HG02852 (cell line): Measurements from ENCODE around the gene REN.

Experiments used
- ATAC-seq: cut with Tn5 transposase; IDR thresholded peaks from one replicate; pipeline ENCODE4 v1.9.1; 2021; ENCODE audit warnings: mild to moderate bottlenecking, moderate library complexity; ENCODE audit not compliant: unreplicated experiment

Gene REN

DNA sequence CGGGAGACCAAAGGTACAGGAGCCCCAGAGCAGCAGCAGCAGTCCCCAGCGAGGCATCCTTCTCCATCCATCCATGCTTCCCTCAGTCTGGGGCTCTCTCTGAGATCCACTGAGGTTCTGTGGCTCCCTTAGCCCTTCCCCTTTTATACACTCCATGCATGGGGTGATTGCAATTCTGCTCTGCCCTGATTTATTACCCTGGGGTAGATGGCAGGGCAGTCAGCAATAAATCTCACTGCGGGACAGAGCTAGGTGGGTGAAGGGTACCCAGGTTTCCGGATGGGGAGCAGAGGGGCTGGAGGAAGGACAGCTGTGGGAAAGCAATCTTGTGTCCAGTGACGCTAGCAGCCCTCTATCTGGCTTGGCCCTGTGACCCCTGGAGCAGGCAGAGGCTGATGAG, at the start of gene REN:
TSS of gene REN (minus strand) at position 119 of the 400 bp plus-strand sequence. CDS start at position 75, 44 bp downstream.
- ATAC-seq = no peak

GRCh38 chr1:204213668-204214662, 47.8 kb upstream of the REN start, which contains the start of gene GOLT1A:
Gene GOLT1A (minus strand): TSS chr1:204213988. CDS start chr1:204213906, 82 bp downstream.
- no peak for ATAC-seq

DNA sequence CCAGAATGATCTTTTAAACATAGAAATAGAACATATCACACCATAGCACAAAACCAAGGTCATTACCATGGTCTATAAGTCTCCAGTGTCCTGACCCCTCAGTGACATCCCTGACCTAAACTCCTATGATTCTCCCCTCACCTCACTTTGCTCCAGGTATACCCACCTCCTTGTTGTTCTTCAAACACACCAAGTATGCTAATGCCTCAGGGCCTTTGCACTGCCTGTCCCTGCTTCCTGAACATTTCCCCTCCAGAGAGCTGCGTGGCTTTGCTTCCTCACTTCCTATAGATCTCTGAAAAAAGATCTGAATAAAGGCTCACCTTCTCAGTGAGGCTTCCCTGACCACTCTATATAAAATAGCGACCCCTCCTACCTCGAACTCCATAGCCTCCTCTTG, 46.6 kb upstream of the REN start:
- no peak for ATAC-seq

GRCh38 chr1:204211046-204211445, 44.9 kb upstream of the REN start:
- no peak for ATAC-seq

- ATAC-seq = no peak
Measured at GRCh38 chr1:204207136-204207616, 41.0 kb upstream of the REN start.

DNA sequence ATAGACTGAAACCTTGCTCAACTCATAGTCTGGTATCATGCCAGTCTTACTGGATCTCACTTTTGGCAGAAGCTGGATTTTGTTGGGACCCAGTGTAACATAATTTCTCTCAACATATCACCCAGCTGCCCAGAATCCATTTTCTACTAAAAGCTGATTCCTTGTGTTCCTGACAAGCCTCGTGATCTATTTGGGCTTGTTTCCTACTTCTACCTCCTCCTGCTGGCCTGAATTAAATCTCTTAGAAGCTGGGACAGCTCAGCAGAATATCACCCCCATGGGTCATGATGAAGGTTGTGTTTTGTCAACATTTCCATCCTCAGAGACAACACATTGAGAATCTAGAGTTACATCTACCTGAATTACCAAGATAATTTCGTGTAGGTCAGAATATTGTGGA, 40.0 kb upstream of the REN start:
- ATAC-seq = no peak

DNA sequence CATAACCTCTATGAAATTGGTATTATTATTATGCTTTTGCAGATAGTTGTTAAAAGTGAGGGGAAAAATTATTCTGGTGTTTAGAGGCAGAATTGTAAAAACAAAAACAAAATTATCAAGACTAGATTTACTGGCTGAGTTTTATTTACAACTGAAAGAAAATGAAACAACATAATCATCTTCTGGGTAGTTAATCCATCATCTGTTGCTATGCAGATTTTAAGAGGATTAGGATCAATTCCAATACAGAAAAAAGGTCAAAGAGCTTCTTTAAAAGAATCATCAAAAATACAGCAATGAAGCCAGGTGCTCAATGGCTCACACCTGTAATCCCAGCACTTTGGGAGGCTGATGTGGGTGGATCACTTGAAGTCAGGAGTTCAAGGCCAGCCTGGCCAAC, 39.3 kb upstream of the REN start:
- ATAC-seq = no peak

DNA sequence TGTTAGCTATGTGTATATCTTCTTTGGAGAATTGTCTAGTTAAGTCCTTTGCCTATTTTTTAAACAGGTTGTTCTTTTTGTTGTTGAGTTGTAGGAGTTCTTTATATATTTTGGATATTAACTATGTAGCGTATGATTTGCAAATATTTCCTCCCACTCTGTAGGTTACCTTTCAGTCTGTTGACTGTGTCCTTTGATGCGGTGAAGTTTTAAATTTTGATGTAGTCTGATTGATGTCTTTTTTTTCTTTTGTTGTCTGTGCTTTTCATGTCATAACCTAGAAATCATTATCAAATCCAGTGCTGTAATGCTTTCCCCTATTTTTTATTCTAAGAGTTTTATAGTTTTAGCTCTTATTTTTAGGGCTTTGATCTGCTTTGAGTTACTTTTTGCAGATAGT, 38.8 kb upstream of the REN start:
- no peak for ATAC-seq

DNA sequence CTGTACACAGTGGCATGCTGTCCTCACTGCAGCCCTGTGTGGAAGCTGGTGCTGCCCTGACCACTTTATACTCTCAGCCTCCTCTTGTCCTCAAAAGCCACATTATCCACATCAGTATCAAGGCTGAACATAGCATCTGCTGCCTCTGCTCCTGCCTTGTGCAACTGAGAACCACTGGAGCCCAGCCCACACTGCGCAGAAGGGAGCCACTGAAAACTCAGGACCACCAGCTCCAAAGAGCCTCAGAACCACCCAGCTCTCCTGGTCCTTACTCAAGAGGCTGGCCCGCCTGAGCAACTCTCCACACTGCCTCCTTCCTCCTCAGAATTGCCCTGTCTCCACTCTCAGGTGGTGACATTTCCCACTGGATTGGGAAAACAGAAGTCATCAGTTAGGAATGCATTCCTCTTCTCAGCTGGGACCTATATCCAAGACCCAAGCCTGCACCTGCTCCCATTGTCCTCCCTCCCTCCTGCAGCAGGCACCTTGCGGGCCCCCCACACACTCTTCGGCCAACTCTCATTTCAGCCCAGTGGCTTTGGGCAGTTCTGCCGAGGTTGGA, 37.1 kb upstream of the REN start:
- ATAC-seq = no peak

- ATAC-seq = no peak
Measured at GRCh38 chr1:204202481-204202880, 36.3 kb upstream of the REN start.

- ATAC-seq = no peak
Measured at GRCh38 chr1:204201348-204202040, 35.4 kb upstream of the REN start.

DNA sequence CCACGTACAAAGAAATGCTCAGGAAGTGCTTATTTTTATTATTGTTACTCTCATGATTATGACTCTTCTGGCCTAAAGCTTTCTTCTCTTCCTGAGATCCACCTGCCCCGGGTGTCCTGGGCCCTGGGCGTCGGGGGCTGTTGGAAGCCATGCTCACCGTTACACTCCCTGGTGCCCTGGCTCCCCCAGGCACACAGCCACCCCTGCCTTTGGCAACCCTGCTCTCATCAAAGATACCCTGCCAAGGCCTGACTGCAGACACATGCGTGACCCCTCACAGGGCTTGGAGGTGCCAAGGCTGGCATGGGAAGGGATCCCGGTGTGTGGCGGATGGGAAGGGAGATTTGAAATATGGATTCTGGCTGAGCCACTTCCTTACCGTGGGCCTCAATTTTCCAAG, 33.4 kb upstream of the REN start:
- ATAC-seq = no peak

GRCh38 chr1:204198348-204199340, 32.5 kb upstream of the REN start:
- no peak for ATAC-seq

DNA sequence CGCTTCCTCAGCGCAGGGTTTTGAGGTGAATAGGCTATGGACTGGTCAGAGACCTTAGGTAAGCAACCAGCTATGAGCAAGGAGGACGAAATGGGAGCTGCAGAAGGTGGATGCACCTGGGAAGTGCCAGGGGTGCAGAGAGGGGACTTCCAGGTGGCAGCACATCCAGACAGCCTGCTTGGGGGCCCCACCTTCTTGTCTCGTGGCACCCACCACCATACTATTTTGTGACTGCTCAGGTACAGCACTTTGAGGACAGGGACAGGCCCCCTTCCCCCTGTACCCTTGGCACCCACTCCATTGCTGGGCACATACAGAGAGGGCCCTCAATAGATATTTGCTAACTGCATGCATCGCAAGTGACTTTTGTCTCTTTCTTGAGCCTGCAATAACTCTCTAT, 30.9 kb upstream of the REN start:
- no peak for ATAC-seq

DNA sequence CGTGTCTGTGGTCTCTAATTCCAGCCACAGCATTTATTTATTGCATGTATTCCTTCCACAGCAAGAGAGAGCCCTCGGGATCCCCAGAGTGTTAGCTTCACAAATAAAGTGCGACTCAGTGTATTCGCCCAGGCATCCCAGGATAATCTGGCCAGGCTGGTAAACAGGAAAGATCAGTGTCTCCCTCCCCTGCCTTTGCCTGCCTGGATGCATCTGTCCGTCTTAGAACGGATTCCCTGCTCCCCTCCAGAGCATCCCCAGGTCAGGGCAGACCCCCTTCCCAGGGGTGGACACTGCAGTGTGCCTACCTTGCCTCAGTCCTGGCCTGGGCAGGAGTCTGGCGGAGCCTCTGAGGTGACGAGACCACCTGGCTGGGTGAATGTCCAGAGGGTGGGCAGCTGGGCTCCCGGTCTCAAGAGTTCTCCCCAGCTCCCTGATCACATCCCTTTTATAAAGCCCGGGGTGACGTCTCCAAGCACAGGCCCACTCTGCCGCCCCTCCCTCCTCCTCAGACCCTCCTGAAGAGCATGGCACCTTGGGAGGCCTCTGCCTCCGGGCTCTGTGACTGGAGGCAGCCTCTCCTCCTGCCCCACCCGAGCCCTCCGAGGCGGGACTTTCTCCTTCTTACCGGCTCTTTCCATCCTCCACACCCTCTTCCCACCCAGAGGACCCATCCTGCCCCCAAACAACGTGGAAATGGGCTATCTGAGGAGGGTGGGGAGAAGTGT, 30.1 kb upstream of the REN start, which contains the start of gene KISS1:
TSS of gene KISS1 (minus strand) at position 424 of the 728 bp plus-strand sequence. CDS start 3,615 bp downstream, outside the sequence.
- no peak for ATAC-seq

DNA sequence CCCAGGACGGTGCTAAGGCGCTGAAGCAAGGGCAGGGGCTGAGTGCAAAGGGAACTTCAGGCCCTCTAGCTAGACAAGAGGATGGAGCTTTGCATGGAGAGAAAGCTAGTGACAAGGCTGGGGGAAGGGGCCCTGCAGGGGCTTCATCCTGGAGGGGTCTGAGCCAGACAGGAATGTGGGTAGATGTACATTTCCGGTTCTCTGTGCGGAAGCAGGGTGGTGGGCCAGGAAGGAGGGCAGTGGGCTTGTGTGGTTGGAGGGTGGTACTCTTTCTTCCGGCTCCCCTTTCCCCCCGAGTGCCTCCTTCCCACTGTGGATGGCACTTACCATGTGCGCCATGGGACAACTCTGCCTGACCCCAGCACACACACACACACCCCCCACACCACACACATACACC, 28.6 kb upstream of the REN start:
- no peak for ATAC-seq

GRCh38 chr1:204194080-204194479, 27.9 kb upstream of the REN start:
- no peak for ATAC-seq

- ATAC-seq = no peak
Measured at GRCh38 chr1:204192589-204193352, 26.6 kb upstream of the REN start.

GRCh38 chr1:204192046-204192445, 25.9 kb upstream of the REN start:
- no peak for ATAC-seq
